HG03342 (cell line): Measurements from ENCODE around the gene ESF1.
A peak's percentile ranks its signal among the peaks of the same experiment; 100 is the strongest.

Experiments used
- ATAC-seq: cut with Tn5 transposase; IDR thresholded peaks from one replicate; pipeline ENCODE4 v1.9.1; 2021; ENCODE audit warnings: mild to moderate bottlenecking, moderate library complexity; ENCODE audit not compliant: unreplicated experiment

ESF1 gene, protein sequence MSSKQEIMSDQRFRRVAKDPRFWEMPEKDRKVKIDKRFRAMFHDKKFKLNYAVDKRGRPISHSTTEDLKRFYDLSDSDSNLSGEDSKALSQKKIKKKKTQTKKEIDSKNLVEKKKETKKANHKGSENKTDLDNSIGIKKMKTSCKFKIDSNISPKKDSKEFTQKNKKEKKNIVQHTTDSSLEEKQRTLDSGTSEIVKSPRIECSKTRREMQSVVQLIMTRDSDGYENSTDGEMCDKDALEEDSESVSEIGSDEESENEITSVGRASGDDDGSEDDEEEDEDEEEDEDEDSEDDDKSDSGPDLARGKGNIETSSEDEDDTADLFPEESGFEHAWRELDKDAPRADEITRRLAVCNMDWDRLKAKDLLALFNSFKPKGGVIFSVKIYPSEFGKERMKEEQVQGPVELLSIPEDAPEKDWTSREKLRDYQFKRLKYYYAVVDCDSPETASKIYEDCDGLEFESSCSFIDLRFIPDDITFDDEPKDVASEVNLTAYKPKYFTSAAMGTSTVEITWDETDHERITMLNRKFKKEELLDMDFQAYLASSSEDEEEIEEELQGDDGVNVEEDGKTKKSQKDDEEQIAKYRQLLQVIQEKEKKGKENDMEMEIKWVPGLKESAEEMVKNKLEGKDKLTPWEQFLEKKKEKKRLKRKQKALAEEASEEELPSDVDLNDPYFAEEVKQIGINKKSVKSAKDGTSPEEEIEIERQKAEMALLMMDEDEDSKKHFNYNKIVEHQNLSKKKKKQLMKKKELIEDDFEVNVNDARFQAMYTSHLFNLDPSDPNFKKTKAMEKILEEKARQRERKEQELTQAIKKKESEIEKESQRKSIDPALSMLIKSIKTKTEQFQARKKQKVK

DNA sequence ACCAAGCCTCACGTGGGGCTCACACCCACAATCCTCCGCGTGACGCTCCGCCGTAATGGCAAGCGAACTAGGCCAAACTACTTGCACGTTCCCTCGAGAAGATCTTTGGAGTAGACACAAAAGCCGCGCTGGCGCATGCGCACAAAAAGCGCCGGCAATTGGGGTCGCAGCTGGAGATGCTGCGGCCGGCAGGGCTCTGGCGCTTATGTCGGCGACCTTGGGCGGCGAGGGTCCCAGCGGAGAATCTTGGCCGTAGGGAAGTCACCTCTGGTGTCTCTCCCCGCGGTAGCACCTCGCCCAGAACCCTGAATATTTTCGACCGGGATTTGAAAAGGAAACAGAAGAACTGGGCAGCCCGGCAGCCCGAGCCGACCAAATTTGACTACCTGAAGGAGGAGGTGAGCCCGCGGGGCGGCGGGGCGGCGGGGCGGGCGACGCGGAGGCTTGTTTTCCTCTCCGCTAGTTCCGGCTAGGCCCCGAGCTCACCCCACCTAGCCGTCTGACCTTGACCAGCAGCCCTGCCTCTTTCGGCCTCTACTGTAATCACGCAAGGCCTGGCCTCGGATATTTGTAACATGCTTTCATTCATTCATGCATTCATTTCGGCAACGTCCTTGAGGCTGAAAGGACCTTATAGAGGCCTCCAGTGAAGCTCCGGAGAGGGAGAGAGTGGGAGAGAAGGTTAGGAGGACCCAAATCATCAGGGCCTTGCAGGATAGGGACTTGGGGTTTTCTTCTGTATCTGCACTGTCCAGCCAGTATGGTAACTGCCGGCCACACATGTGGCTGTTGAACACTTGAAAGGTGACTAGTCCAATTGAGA is at the start of gene ESF1, which contains the start of gene NDUFAF5:
ESF1 (minus strand) TSS at position 27 of the 823 bp plus-strand sequence. CDS start 1,779 bp downstream, outside the sequence.
NDUFAF5 (plus strand) TSS at position 136 of the 823 bp plus-strand sequence; CDS start at position 177, 41 bp downstream.
- ATAC-seq = peak; percentile 93

GRCh38 chr20:13831476-13831875 is 46.8 kb upstream of the ESF1 start:
- no peak for ATAC-seq

GRCh38 chr20:13825465-13825864 is 40.7 kb upstream of the ESF1 start:
- ATAC-seq = no peak

GRCh38 chr20:13824459-13824858 is 39.7 kb upstream of the ESF1 start:
- no peak for ATAC-seq

DNA sequence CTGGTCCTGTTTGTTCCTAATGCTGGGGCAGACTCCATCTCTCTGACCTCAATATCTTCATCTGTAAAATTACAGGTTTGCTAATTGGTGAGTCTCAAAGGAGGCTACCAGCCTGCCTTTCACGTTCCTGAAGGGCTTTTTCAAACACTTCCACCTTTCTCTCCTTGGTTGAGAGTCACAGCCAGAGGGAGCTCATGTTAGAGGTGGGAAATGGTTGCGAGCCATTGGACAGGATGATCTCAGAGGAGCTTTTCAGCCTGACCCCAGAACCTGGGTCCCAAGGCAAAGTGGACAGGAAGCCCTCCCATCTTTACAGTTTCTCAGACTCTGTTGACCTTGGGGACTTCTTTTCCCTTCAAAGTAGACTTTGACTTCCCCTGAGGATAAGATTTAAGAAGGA is 37.7 kb upstream of the ESF1 start:
- ATAC-seq = no peak

DNA sequence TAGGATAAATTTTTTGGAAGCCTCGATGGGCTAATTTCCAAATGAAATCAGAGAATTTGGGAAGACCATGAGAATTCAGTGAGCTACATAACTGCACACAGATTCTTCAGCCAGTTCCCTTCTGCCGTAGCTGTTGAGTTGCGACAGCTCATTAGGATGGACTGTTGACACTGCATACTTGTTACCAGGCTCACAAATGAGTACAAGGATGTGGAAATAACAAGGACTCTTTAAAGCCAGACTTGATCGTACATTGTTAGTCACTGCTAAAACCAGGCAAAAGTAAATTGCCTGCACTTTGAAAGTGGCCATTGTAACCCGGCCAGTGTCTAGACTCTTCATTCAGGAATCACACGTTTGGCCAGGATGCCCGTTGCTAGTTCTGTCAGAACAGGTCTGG is 37.2 kb upstream of the ESF1 start:
- no peak for ATAC-seq

DNA sequence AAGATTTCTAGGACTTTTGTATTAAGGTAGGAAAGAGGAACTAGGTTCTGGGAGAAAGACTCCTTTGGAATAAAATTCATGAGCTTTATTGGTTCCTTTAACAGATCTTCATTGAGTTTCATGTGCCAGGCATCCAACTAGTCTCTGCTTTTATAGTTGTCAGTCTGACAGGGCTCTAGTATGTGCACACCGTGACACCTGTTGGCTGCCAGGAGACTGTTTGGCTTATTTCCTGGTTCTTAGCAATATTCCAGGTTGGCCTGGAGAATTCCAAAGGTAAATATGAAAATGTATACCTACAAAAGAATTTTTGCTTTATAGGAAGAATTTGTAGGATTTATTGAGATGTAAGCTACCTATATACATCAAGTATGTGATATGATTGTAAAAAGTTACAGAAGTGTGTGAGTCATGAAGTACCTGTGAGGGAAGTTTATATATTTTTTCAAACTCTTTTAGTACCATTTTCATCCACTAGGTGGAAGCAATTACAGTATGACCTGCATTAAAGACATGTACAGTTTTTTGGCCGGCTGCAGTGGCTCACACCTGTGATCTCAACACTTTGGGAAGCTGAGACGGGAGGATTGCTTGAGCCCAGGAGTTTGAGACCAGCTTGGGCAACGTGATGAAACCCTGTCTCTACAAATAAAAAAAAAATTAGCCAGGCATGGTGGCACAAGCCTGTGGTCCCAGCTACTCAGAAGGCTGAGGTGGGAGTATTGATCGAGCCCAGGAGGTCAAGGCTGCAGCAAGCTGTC is 35.3 kb upstream of the ESF1 start:
- peak; percentile 85 for ATAC-seq

- ATAC-seq = no peak
These were observed 32.6 kb upstream of the ESF1 start for GRCh38 chr20:13817342-13817741.

GRCh38 chr20:13816757-13817156 is 32.0 kb upstream of the ESF1 start:
- ATAC-seq = no peak

DNA sequence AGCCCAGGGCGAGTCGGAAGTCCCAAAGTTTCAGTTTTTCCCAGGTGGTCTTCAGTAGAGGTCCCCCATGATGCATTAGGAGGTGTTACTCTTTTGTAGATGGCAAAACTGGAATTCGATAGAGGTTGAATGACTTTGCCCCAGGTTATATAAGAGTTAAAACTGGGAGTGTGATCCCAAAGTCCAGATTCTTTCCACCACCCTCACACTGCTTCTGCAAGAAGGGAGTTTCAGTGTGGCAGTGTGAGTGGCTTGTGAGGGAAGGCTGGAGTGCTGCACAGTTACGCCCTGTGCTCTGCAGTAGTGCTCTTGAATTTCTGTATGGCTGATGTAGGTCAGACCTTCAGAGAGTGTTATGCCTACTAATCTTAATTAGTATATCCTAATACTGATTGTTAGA is 30.0 kb upstream of the ESF1 start:
- no peak for ATAC-seq

GRCh38 chr20:13813910-13814309 is 29.2 kb upstream of the ESF1 start:
- no peak for ATAC-seq

- ATAC-seq = no peak
These were observed 25.7 kb upstream of the ESF1 start for GRCh38 chr20:13810446-13810845.

DNA sequence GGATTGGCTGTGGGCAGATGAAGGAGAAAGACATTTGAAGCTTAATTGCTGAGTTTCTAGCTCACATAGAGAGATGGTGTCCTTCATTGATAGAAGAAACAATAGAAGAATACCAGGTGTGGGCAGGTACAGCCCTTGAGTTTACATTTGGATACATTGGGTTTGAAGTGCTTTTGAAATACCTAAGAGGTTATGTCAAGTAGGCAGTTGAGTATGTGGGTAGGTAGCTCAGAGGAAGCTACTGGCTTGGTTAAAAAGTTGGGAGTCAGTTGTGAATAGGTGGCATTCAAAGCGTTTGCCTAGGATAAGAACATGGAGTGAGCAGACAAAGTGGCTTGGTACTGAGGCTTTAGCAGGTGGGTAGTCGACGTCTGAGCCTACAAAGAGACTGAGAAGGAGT is 25.1 kb upstream of the ESF1 start:
- ATAC-seq = no peak

DNA sequence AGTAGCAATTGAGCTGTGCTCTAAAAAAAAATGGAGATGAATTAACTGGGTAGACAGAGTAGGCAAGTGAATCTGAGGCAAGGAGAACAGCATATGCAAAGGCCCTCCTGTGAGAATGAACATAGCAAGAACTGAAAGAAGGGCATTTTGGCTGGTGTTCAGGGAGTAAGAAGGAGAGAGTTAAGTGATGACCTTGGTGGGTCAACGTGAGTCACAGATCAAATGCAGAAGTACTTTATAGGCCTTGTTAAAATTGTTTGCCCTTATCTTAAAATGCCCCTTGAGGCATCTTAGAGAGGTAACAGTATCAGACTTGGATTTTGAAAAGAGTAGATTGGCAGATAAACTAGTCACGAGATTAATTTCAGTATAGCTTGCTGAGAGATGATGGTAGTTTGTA is 24.7 kb upstream of the ESF1 start:
- ATAC-seq = no peak

DNA sequence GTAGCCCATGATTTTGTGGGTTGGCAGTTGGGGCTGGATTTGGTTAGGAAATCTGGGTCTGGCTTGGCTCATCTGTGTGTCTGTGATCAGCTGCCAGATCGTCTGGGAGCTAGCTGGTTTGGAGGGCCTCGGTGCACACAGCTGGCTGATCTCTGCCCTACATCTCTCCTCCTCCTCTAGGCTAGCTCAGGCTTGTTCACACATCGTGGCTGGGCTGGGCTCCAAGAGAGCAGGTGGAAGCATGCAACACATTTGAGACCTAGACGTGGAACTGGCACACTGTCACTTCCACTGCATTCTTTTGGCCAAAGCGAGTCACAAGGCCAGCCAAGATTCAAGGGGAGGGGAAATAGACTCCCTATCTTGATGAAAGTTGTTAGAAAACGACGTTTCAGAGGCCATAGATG is 16.0 kb upstream of the ESF1 start:
- no peak for ATAC-seq

DNA sequence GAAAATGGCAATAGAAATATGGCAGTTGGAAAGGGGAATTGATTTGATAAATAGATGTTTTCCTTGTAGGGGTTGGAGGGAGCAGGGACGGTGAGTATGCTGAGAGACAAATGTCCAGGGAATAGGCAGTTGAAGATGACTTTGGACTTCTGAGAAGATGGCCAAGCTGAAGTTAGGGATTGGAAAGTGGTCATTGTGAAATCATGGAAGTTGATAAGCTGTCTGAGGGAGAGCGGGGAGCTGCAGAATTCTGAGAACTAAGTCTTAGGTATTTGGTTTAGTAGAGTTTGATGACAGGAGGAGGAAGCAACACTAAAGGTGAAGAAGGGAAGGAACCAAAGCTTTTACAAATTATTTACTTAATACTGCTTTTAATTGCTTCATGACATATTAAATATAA is 15.3 kb upstream of the ESF1 start:
- no peak for ATAC-seq

DNA sequence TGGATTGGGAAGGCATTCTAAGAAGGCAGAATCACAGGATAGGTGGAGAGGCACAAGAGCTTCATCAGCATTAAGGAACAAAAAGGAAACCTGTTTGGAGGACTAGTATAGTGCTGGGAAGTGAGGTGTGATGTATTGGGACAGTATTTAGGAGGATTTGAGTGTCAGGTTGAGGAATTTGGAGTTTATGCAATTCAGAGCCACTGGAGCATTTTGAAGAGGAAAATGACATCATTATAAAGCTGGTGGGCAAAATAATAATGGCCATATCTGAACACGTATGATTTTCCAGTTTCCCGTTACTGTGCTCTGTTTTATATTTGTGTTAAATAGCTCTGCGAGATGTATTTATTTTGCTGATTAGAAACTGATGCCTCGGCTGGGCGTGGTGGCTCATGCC is 14.3 kb upstream of the ESF1 start:
- no peak for ATAC-seq

DNA sequence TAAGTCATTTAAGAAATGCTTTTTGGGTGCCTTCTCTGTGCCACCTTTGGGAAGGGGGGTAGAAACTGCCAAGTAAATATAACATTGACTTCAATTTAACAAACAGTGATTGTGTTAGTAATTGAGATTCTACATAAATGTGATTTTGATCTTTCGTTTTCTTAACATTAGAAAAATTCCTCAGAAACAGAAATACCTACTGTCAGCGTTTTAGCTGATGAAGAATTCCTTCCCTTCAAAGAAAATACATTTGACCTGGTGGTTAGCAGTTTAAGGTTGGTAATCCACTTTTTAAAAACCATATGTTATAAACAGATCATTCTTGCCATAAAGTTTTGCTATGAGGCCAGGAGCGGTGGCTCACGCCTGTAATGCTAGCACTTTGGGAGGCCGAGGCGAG is 9.9 kb upstream of the ESF1 start:
- ATAC-seq = no peak

- ATAC-seq = no peak
These were observed 8.3 kb upstream of the ESF1 start for GRCh38 chr20:13793001-13793400.
